KOPT-K1 (cell line): ENCODE results near the gene DISC1.

Experiments
- H3K27ac ChIP-seq: fragments of 200-600 bp; sonication (generic); 2 replicates; pipeline ENCODE4 v1.5.1; 2016; ENCODE audit warnings: antibody characterized with exemption, mild to moderate bottlenecking, low read depth, low read length; ENCODE audit not compliant: poor library complexity, severe bottlenecking
- H3K36me3 ChIP-seq: fragments of 200-600 bp; sonication (generic); 2 replicates; pipeline ENCODE4 v1.5.1; 2017; ENCODE audit warnings: antibody characterized with exemption, mild to moderate bottlenecking, low read length, moderate library complexity; ENCODE audit not compliant: insufficient read depth
- H3K9me3 ChIP-seq: fragments of 200-600 bp; sonication (generic); 2 replicates; pipeline ENCODE4 v1.5.1; 2017; ENCODE audit warnings: antibody characterized with exemption, low read length, mild to moderate bottlenecking; ENCODE audit not compliant: insufficient read depth, poor library complexity, severe bottlenecking

The DISC1 gene

DNA sequence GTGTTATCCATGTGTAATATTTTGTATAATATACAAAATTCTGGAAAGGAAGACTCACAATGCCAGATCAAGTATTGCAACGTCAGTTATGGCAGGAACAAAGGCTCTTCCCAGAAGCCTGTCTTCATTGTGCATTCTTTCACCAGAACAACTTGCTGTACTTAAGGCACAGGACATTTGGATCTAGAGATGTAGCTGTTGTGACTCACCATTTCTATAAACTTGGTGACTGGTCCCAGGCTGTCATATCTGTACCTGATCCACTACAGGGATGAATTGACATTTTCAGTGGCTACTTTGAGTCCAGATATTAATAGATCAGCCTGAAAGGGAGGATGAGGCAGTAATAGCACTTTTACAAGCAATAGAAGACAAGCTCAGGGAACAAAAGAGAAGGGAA, 299.8 kb downstream of the DISC1 start:
- Histone ChIP-seq H3K27ac (no peak overlapping the region), H3K36me3 (no peaks in the 10 kb centered on the region)

DNA sequence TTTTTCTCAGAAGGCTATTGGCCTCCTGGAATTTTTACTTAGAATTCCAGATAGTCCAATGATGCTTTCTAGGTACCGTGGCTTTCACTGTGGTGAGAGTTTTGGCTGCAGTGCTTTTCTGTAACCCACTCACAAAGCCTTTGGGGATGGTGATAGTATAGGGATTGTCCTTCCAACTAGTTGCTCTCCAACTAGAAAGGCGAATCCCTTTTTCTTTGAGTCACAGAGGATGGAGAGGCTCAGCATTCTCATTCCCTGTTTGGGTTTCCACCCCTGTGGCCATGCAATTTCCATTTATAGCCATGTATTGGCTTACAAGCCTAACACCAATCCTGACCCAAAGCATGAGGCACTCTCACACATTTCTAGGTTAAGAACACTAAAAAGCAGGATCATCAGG, 300.3 kb downstream of the DISC1 start:
- Histone ChIP-seq H3K36me3 (no peaks in the 10 kb centered on the region), H3K9me3 (peaks cover 3% of the 10 kb centered on the region), H3K27ac (no peak overlapping the region)

More for the DNA sequence above, 299.8 kb downstream of the DISC1 start:
- H3K9me3 ChIP-seq, result no peaks in the 10 kb centered on the region

DNA sequence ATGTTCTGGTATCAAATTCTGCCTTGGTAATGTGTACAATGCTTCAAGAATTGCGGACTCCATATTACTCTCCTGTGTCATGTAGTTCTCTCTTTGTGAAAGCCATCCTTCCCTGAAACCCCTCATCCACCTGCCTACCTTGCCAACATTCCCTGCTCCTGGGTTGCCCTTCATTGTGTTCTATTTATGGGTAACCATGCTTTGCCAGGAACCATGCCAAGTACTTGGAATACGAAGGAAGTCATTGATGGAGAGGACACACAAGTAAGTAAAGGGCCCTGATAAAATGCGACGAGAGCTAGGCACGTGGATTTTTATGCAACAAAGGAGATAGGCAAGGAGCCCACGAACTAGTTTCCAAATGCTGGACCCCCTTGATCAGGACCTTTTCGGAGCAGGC, 300.8 kb downstream of the DISC1 start:
- H3K36me3 ChIP-seq, result no peaks in the 10 kb centered on the region
- peaks cover 8% of the 10 kb centered on the region for H3K9me3 ChIP-seq
- no peak overlapping the region for H3K27ac ChIP-seq

DNA sequence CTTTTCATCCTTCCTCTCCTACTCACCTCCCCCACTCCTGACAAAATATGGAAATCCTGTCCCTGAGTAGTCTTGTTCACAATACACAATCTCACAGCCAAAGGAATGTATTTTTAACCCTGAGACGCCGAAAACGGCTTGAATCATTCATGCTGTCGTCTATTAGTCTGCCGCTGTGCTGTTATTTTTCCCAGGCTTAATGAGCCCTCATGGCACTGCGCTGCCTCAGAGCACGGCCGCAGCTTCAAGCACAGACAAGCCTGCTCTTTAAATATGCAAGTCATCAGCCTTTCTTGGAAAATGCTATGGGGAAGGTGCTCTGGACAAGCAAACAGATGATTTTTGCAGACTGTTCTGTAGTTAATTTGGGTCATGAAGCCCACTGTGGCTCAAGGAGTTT, 302.7 kb downstream of the DISC1 start:
- no peak overlapping the region for H3K27ac ChIP-seq
- H3K36me3 ChIP-seq, result no peaks in the 10 kb centered on the region
- peaks cover 10% of the 10 kb centered on the region for H3K9me3 ChIP-seq

DNA sequence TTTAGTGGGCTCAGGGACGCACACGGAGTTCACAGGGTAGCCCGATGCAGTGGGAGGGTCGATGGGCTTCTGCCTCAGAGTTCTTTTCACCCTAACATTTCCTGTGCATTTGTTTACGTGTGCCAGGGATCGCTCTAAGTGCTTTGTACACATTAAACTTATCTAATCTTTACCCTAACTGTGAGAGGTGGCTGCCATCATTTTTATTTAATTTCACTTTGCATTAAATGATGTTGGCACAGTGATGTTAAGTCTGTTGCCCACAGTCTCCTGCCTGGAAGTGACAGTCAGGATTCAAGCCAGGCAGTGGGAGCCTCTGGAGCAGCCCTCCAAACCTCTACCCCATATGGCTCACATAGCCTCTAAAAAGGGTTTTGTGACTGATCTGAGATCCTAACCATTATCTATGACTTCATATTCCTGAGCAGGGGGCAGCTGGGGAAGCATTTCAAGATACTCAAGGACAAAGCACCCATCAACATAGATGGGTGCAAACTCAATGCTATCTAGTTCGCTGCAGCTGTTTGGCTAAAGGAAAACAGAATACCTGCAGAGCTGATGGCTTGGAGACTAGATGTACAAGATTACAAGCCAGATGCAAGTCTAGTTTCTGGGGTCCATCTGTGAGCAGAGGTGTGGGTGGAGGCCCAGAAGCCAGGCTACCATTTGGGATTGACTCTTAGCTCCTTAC, 303.8 kb downstream of the DISC1 start:
- no peaks in the 10 kb centered on the region for H3K36me3 ChIP-seq
- no peak overlapping the region for H3K27ac ChIP-seq
- H3K9me3 ChIP-seq, result peaks cover 10% of the 10 kb centered on the region

DNA sequence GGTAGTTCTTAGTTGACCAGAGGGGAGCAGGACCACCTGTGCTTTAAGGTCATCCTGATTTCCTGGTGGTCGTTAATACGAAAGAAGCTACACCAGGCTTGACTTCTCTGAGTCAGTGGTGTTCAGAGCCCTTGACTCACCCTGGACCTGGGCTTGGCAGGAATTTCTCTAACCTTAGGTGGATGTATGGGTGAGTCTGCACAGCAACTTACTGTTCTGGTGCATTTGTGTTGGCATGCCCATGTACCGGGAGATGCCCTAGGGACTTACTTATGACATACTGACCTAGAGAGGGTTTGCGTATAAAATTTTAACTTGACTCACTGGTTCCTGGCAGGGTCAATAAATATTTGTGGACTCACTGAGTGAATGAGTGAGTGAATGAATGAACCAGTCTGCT, 304.6 kb downstream of the DISC1 start:
- peaks cover 10% of the 10 kb centered on the region for H3K9me3 ChIP-seq

DNA sequence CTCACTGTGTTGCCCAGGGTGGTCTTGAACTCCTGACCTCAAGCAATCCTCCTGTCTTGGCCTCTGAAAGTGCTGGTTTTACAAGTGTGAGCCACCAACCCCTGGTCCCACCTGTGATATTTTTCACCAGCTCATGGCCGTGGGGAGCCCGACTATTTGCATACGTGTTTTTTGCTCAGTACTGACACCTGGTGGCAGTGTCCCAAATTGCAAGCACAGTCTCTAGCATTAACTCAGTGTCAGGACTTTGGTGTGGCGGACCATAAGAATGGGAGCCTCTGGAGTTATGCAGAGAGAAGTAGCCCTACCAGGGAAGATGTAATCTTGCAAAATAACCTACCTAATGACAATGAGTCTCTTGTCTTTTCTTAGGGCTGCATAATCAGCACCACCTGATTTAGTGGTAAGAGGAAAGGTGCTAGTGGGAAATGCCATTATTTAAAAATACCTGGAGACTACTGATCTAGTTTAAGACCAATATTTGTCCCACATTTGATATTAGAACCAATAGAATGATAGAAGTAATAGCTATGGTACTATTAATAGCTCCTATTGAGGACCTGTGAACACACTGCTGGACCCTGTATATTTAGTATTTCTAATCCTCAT, 305.4 kb downstream of the DISC1 start:
- Histone ChIP-seq H3K27ac (no peak overlapping the region), H3K9me3 (peaks cover 10% of the 10 kb centered on the region), H3K36me3 (no peaks in the 10 kb centered on the region)

More for the DNA sequence above, 304.6 kb downstream of the DISC1 start:
- no peak overlapping the region for H3K27ac ChIP-seq
- no peaks in the 10 kb centered on the region for H3K36me3 ChIP-seq

DNA sequence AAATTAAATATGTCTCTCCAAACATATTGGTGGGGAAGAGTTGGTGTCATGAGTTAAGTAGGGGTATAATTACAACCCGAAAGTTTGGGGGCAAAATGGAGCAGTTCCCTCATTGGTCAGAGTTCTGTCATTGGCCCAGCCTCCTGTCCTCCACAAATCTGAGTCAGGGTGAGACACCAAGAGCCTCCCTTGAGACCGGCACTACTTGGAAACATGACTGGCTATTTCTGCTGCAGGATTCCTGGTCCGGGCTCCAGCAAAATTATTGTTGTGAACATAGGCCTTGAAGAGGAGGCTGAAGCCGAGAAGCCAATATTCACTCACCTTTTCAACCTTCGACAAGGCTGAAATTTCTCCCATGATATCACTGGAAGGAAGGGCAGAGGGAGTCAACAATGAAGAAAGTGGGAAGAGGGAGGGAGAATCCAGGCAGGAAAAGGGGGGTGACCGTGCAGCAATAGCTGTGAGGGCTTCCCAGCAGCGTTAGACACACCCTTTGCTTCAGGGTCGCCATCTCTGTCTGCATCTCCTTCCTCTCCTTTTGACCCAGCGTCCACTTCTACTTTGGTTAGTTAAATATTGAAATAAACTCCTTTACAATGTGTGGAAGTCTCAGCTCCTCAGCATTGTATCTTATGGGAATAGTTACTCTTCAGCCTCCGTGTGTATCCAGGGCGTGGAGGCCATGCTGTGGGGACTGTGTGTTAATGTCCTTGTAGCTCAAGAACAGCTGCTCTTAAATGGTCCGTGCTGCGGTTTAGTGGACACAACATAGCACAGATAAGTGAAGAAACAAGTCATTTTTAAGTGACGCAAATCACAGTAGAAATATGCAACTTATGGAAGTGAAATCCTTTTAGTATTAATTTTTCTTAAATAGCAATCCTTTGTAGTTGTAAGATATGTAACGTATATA, 307.4 kb downstream of the DISC1 start:
- H3K27ac ChIP-seq, result no peak overlapping the region
- H3K36me3 ChIP-seq, result no peaks in the 10 kb centered on the region
- peaks cover 10% of the 10 kb centered on the region for H3K9me3 ChIP-seq

DNA sequence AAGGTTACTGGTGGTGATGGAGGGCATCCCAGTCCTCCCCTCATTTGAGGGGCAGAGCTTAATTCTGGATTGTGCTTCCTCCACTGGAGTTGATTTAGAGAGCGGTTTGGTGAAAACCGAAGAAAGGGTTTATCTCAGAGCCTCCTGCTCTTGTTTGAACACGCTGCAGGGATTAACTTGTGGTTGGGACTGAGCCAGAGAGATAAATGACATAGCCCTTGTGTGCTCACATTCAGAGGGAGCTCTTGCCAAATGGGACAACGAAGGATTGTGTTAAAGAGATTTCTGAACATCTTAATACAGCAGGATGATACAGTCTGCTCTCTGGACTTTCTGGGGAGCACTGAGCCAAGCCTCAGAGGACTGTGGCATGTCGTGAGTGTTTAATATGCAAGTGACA, 308.2 kb downstream of the DISC1 start:
- no peaks in the 10 kb centered on the region for H3K36me3 ChIP-seq
- peaks cover 10% of the 10 kb centered on the region for H3K9me3 ChIP-seq
- H3K27ac ChIP-seq, result no peak overlapping the region

DNA sequence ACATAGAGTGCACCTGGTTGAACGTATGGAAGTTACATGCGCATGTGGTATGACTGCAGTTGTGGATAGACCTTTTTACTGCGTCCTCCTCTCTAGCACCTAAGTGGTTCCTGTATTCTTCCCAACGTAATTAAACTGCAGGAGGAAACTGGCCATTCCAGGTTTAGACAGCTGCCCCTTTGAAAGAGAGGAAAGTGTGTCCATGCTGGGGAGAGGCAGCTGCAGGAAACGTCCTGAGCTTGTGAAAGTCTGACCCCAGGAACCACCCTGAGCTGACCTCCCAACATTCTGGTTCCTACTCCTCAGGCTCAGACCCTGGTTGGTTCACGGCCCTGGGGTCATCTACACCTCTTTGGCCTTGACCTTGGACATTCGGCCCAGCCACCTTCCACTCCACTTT, 309.3 kb downstream of the DISC1 start:
- no peak overlapping the region for H3K27ac ChIP-seq
- no peaks in the 10 kb centered on the region for H3K36me3 ChIP-seq
- peaks cover 10% of the 10 kb centered on the region for H3K9me3 ChIP-seq

DNA sequence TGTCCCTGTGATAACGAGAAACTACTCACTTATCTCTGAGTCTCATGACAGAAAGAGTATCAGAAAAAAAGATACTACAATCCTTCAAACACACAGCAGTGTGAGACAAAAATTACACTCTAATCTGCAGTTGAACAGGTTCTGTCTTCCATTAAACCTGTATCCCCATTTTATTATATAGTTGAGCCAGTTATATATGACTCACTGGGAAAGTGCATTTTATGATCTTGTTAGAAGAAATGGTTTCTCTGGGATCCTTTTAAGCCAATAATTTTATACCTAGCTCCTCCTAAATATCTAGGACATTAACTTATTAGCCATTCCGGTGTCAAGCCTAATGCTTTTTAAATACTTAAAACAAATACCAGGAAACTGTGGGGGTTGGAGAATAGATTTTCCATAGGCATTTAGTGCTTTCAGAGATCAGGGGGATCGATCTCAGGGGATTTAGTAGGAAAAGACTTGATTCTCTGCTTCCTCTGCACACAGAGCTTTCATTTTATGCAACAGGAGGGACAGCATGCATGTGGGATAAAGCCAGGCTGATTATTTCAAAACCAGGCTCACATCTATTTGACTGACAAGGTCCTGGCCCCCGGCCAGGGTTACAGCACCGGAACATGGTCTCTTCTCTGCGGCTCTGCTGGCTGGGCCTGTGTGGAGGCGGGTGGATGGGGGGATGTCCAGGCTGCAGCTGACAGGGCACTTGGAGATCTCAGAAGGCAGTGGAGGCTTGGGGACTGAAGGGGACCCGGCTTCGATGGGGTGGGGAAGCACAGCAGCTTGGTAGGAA, 310.6 kb downstream of the DISC1 start:
- no peaks in the 10 kb centered on the region for H3K36me3 ChIP-seq
- H3K9me3 ChIP-seq, result peaks cover 4% of the 10 kb centered on the region
- H3K27ac ChIP-seq, result no peak overlapping the region

DNA sequence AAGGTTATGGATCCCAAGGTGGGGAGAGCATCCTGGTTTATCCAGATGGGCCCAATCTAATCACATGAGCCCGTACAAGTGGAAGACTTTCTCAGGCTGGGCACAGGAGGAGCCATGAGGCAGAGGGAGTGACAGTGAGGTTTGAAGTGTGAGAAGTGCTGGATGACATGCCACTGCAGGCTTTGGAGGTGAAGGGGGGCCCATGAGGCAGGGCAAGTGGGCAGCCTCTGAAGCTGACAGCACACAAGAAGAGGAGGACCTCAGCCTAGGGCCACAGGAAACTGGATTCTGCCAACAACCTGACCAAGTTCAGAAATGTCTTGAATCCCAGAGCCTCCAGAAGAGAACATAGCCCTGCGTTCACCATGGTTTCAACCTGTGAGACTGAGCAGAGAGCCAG, 311.6 kb downstream of the DISC1 start:
- no peaks in the 10 kb centered on the region for H3K9me3 ChIP-seq
- H3K27ac ChIP-seq, result no peak overlapping the region
- no peaks in the 10 kb centered on the region for H3K36me3 ChIP-seq

DNA sequence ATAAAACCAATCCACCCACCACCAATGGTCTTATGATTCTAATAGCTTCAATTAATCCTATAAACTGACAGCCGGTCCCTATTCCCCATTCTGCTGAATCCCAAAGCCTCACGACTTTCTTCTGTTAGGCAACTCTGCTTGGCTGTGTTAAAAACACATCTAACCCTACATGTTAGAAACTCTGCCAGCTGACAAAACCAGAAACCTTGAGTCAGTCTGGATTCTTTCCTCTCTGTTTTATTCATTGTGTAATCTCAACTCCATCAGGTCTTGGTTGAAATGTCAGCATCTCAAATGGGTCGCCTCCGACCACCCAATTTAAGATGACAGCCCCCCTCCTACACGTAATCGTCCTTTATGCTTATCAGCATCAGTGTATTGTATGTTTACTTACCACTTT, 312.1 kb downstream of the DISC1 start:
- Histone ChIP-seq H3K36me3 (no peaks in the 10 kb centered on the region), H3K27ac (no peak overlapping the region), H3K9me3 (no peaks in the 10 kb centered on the region)

DNA sequence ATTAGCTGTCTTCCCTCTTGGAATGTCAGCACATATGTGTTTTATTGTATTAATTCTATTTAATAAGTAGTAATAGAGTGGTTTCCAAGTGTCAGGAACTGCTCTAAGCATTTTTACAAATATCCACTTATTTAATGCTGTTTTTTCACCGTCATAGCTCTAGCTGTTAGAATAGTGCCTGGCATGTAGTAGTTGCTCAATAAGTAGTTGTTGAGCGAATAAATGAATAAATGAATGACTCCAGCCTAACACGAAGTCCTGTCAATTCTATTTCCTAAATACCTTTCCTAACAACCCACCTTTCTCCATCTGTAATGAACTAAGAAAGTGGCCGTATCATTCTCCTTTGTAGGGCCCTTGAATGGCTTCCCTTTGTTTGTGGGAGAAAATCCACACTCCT, 312.5 kb downstream of the DISC1 start:
- no peaks in the 10 kb centered on the region for H3K36me3 ChIP-seq
- H3K27ac ChIP-seq, result no peak overlapping the region

DNA sequence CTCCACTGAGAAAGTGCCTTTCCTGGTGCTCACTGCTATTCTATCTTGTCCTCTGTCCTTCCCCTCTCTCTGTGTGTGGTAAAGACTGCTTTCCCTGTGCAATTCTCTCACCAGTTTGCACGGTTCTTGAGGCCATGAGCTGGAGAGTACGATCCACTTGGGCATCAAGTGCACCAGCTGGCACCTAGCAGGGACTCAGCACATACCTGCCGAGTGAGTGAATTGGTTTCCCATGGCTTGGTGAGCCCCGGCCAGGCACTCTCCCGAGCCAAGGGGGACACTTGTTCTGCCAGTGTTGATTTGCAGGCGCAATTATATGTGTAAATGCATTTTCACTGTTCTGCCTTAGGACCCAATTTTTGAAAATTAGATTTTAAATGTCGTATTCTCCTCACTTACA, 313.5 kb downstream of the DISC1 start:
- H3K27ac ChIP-seq, result no peak overlapping the region
- H3K9me3 ChIP-seq, result no peaks in the 10 kb centered on the region
- no peaks in the 10 kb centered on the region for H3K36me3 ChIP-seq

More for the DNA sequence above, 312.5 kb downstream of the DISC1 start:
- H3K9me3 ChIP-seq, result no peaks in the 10 kb centered on the region
